Ovary (tissue), 3 donors: ENCODE results near the gene CREG1.

Experiments
- EP300 ChIP-seq: sonication (generic); formaldehyde crosslinking; IDR thresholded peaks from one replicate; pipeline ENCODE4 v1.6.1; 2017; ENCODE audit warnings: antibody characterized with exemption
- TF ChIP-seq, protein P1 (sequence below), 3 donors: fragments of 450-650 bp in 2 of 3; fragments of 200-600 bp in 1 of 3; IDR thresholded peaks; one replicate each; pipeline versions ENCODE4 v1.5.1 to v1.8.0; 2016 to 2022; ENCODE audit warnings: antibody characterized with exemption in 3 of 3, mild to moderate bottlenecking in 1 of 3
- donor health status: DM: no; HTN: no; CAD: no.

DNA sequence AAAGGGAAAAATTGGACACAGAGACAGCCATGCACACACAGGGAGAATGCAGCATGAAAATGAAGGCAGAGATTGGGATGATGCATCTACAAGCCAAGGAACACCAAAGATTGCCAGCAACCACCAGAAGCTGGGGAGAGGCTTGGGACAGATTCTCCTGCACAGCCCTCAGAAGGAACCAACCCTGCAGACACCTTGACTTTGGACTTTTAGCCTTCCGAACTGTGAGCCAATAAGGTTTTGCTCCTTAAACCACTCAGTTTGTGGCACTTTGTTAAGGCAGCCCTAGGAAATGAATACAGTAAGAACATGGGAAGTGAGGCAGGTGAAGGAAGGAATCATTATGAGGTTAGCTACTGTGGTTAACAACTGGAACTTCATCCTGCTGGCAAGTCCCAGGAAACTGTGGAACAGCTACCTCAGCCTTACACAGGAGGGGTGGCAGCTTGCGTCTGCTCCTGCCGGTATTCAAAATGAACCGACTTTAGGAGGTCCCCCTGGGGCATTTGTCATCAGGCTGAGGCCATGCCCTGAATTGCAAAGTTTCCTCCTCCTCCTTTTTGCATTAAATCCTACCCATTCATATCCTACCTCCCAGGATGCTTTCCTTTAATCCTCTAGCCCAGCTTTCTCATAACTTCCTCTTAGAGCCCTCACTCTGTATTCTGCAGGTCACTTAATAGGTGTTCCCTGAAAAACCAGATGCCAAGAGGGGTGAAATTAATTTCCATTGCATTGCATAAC, 50.7 kb downstream of the CREG1 start:
- TF ChIP-seq, protein P1, sequence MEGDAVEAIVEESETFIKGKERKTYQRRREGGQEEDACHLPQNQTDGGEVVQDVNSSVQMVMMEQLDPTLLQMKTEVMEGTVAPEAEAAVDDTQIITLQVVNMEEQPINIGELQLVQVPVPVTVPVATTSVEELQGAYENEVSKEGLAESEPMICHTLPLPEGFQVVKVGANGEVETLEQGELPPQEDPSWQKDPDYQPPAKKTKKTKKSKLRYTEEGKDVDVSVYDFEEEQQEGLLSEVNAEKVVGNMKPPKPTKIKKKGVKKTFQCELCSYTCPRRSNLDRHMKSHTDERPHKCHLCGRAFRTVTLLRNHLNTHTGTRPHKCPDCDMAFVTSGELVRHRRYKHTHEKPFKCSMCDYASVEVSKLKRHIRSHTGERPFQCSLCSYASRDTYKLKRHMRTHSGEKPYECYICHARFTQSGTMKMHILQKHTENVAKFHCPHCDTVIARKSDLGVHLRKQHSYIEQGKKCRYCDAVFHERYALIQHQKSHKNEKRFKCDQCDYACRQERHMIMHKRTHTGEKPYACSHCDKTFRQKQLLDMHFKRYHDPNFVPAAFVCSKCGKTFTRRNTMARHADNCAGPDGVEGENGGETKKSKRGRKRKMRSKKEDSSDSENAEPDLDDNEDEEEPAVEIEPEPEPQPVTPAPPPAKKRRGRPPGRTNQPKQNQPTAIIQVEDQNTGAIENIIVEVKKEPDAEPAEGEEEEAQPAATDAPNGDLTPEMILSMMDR (IDR thresholded peaks at IDR 0.05), result no peak
- no peak for TF ChIP-seq EP300
